ENCODE measurements around the gene DNTT.

- TF ChIP-seq, protein P1, sequence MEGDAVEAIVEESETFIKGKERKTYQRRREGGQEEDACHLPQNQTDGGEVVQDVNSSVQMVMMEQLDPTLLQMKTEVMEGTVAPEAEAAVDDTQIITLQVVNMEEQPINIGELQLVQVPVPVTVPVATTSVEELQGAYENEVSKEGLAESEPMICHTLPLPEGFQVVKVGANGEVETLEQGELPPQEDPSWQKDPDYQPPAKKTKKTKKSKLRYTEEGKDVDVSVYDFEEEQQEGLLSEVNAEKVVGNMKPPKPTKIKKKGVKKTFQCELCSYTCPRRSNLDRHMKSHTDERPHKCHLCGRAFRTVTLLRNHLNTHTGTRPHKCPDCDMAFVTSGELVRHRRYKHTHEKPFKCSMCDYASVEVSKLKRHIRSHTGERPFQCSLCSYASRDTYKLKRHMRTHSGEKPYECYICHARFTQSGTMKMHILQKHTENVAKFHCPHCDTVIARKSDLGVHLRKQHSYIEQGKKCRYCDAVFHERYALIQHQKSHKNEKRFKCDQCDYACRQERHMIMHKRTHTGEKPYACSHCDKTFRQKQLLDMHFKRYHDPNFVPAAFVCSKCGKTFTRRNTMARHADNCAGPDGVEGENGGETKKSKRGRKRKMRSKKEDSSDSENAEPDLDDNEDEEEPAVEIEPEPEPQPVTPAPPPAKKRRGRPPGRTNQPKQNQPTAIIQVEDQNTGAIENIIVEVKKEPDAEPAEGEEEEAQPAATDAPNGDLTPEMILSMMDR (conservative IDR thresholded peaks at IDR 0.05 in 1 of 2, IDR thresholded peaks at IDR 0.05 in 1 of 2; ENCODE audit: extremely low read depth in 1 of 2, insufficient read depth in 1 of 2, low read depth in 1 of 2, low read length in 2 of 2) = no peak
- no peak for TF ChIP-seq EZH2 (IDR thresholded peaks at IDR 0.05; ENCODE audit: borderline replicate concordance, low read length)
These were observed 785 bp downstream of the DNTT start for GRCh38 chr10:96305019-96305418.
